ENCODE measurements around the gene KCNQ1OT1.

- TF ChIP-seq CTCF (IDR thresholded peaks at IDR 0.05) (no peak), POLR2A (IDR thresholded peaks at IDR 0.05) (no peak), EP300 (IDR thresholded peaks at IDR 0.05) (no peak)
These were observed 49.4 kb downstream of the KCNQ1OT1 start for GRCh38 chr11:2650343-2650867.
